KMS-11 (cell line): Measurements from ENCODE around the gene RALB.

ENCODE experiments used
- H2AFZ ChIP-seq: fragments of 200-600 bp; sonication (generic); 2 replicates; pipeline ENCODE4 v1.6.1; 2016; ENCODE audit warnings: antibody characterized with exemption, mixed run types, low read depth
- H3K27ac ChIP-seq: fragments of 200-600 bp; sonication (generic); 2 replicates; pipeline ENCODE4 v1.6.1; 2016; ENCODE audit warnings: mild to moderate bottlenecking, mixed run types
- H3K27me3 ChIP-seq: fragments of 200-600 bp; sonication (generic); 2 replicates; pipeline ENCODE4 v1.6.1; 2017; ENCODE audit warnings: mild to moderate bottlenecking, low read depth, mixed run types, moderate library complexity; ENCODE audit not compliant: insufficient read depth
- H3K36me3 ChIP-seq: fragments of 200-600 bp; sonication (generic); 2 replicates; pipeline ENCODE4 v1.6.1; 2017; ENCODE audit warnings: mild to moderate bottlenecking, mixed run types; ENCODE audit not compliant: insufficient read depth
- H3K4me1 ChIP-seq: fragments of 200-600 bp; sonication (generic); 2 replicates; pipeline ENCODE4 v1.6.1; 2016; ENCODE audit warnings: mild to moderate bottlenecking, low read depth, mixed run types; ENCODE audit not compliant: poor library complexity, severe bottlenecking
- H3K4me2 ChIP-seq: fragments of 200-600 bp; sonication (generic); 2 replicates; pipeline ENCODE4 v1.7.0; 2016; ENCODE audit warnings: mild to moderate bottlenecking, mixed run types
- H3K4me3 ChIP-seq: fragments of 200-600 bp; sonication (generic); IDR thresholded peaks from 2 replicates; pipeline ENCODE4 v1.6.1; 2017; ENCODE audit warnings: low read depth, low read length, mixed read lengths; ENCODE audit not compliant: insufficient read depth
- H3K79me2 ChIP-seq: fragments of 200-600 bp; sonication (generic); 2 replicates; pipeline ENCODE4 v1.6.1; 2016; ENCODE audit warnings: low read depth, mixed run types; ENCODE audit not compliant: insufficient read depth
- H3K9ac ChIP-seq: fragments of 200-600 bp; sonication (generic); 2 replicates; pipeline ENCODE4 v1.6.1; 2016; ENCODE audit warnings: mild to moderate bottlenecking, mixed run types
- H4K20me1 ChIP-seq: fragments of 200-600 bp; sonication (generic); 2 replicates; pipeline ENCODE4 v1.6.1; 2016; ENCODE audit warnings: mild to moderate bottlenecking, mixed run types; ENCODE audit not compliant: insufficient read depth
- TF ChIP-seq, protein P1 (sequence below): fragments of 200-600 bp; sonication (generic); conservative IDR thresholded peaks from 2 replicates; pipeline ENCODE4 v1.6.1; 2017; ENCODE audit warnings: low read depth, mild to moderate bottlenecking, antibody characterized with exemption, low read length, moderate library complexity, mixed read lengths

Gene RALB

DNA sequence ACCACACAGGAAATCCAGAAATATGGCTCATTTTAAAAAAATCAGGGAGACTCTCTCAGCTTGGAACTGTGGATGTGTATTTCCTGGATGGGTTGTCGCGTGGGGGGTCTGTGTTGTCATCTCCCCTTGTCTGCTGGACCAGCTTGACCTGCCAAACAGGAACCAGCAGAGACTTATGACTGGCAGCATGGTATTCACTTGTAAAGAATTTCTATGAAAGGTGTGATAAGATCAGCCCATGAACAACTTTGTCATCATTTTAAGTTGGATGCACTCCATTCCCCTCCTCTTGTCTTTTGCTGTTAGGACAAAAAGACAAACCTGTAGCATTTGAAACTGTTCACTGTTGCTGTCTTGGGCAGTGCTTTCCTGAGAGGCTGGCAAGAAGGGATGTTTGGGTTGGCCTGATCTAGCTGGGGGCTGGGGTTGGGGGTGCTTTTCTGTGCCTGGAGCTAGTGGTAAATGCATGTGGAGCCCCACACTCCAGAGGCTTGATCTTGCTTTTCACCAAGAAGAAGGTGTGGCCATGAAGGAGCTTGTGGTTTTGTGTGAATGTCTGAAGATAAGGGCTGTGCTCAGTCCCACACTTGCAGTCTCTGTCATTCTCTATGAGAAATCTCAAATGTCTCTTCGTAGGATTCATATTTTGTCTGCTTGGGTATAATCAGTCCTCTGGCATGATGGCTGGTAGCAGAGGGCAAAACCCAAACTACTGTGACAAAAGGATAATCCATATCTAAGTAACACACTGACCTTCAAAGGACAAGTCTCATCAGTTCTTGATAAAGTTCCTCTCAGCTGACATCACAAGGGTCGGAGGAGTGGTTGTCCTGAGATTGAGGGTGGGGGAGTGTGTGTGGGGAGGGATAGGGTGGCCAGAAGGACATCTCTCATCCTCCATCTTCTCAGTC lies 39.0 kb downstream of the RALB start:
- H3K36me3 ChIP-seq, result no peaks in the 10 kb centered on the region
- no peaks in the 10 kb centered on the region for H3K27me3 ChIP-seq
- H3K4me1 ChIP-seq, result peaks cover 22% of the 10 kb centered on the region
- H3K9ac ChIP-seq, result no peak overlapping the region
- H2AFZ ChIP-seq, result no peak overlapping the region
- H3K4me3 ChIP-seq, result no peak overlapping the region
- H3K79me2 ChIP-seq, result no peaks in the 10 kb centered on the region
- TF ChIP-seq, protein P1, sequence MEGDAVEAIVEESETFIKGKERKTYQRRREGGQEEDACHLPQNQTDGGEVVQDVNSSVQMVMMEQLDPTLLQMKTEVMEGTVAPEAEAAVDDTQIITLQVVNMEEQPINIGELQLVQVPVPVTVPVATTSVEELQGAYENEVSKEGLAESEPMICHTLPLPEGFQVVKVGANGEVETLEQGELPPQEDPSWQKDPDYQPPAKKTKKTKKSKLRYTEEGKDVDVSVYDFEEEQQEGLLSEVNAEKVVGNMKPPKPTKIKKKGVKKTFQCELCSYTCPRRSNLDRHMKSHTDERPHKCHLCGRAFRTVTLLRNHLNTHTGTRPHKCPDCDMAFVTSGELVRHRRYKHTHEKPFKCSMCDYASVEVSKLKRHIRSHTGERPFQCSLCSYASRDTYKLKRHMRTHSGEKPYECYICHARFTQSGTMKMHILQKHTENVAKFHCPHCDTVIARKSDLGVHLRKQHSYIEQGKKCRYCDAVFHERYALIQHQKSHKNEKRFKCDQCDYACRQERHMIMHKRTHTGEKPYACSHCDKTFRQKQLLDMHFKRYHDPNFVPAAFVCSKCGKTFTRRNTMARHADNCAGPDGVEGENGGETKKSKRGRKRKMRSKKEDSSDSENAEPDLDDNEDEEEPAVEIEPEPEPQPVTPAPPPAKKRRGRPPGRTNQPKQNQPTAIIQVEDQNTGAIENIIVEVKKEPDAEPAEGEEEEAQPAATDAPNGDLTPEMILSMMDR, result no peak
- peak overlapping the region; percentile 44; the same call in 1 of the 2 replicates for H3K4me2 ChIP-seq
- no peak overlapping the region for H3K27ac ChIP-seq
- no peaks in the 10 kb centered on the region for H4K20me1 ChIP-seq

DNA sequence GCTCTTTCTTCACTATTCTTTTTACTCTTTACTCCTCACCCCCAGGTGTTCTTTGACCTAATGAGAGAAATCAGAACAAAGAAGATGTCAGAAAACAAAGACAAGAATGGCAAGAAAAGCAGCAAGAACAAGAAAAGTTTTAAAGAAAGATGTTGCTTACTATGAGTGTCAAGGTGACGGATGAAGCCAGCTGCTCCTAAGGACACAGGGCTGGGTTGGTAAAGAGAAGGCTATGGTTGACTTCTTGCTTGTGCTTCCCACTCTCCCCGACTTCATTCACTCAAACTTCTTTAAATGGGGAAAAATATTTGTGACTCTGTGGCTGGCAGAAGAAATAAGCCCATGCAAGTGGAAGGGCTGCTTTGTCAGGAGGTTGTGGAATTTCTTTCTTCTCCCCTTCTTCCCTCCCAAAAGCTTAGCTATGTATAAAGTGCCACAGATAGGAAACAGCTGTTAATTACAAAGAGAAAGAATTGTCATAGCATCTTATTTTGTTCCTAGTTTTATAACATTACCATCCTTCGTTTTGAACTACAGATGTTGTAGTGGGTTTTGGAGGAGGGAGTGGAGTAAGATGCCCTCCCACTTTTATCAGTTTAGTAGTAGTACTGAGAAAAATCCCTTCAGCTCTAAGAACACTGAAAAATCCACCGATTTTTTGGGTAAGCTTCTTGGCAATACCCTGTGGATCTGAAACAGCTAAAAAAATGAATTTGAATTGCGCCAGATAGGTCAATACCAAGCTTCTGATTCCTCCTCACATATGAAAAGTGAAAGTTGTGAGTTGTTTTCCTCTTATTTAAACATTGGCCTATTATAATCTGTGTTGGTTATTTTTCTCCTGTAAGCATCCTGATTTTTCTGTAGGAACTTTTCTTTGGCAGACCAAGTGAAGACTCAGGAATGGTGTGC lies 40.7 kb downstream of the RALB start:
- Histone ChIP-seq H3K79me2 (no peaks in the 10 kb centered on the region), H3K4me1 (peaks cover 22% of the 10 kb centered on the region), H3K4me3 (no peak overlapping the region), H4K20me1 (no peaks in the 10 kb centered on the region), H3K9ac (no peak overlapping the region), H3K4me2 (no peak overlapping the region), H3K27me3 (no peaks in the 10 kb centered on the region), H3K27ac (no peak overlapping the region), H3K36me3 (no peaks in the 10 kb centered on the region), H2AFZ (no peak overlapping the region)
- TF ChIP-seq, protein P1, result no peak

DNA sequence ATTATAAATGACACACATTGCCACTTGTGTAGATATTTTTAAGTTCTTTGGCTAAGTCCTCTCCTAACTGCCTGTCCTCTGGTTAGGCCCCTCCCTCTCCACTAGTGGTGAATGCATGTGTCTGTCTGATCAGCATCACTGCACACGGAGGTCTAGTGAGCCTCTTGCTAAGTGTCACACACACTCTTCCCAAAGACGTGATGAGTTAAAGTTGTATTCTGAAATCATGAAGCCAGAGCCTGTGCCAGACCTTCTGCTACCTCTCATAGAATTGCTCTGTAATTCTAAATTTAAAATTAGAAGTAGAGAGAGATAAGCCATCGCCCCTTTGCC lies 41.3 kb downstream of the RALB start:
- no peak overlapping the region for H3K27ac ChIP-seq
- TF ChIP-seq, protein P1, result no peak
- H3K4me3 ChIP-seq, result no peak overlapping the region
- H3K9ac ChIP-seq, result no peak overlapping the region
- no peak overlapping the region for H3K4me2 ChIP-seq
- H3K79me2 ChIP-seq, result no peaks in the 10 kb centered on the region
- H3K4me1 ChIP-seq, result peaks cover 22% of the 10 kb centered on the region
- H3K27me3 ChIP-seq, result no peaks in the 10 kb centered on the region
- no peaks in the 10 kb centered on the region for H4K20me1 ChIP-seq
- no peak overlapping the region for H2AFZ ChIP-seq
- H3K36me3 ChIP-seq, result no peaks in the 10 kb centered on the region

DNA sequence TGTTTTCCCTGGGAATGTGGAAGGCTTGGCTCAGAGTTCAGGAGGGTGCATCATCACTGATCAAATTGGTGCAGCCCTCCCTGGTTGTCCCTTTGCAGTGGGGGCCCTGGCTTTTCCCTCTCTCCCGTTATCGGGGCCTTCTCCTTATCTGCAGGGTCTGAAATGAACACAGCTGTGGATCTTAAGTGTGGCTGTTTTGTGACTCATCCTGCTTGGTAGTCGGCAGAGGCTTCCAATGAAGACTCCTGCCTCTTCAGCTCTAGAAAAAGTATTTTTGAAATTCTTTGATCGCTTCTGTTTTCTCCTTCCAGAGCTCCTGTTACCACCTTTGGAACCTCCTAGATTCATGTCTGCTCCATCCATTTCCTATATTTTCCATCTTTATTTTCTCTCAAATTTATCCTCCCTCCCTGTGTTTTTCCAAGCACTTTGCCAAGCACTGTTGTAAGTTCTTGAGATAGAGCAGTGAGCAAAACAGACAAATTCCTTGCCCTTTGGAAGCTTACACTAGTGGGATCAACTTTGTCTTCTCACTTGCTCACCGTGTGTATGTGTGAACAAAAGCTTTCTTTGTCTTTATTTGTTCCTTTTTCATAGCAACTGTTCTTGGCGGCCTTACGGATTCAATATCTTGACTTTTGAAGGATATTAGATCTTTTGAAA lies 45.7 kb downstream of the RALB start:
- Histone ChIP-seq H3K4me2 (no peak overlapping the region), H3K36me3 (no peaks in the 10 kb centered on the region), H4K20me1 (no peaks in the 10 kb centered on the region), H3K9ac (no peak overlapping the region), H3K4me3 (no peak overlapping the region), H3K27ac (no peak overlapping the region), H3K4me1 (no peaks in the 10 kb centered on the region), H2AFZ (no peak overlapping the region), H3K79me2 (no peaks in the 10 kb centered on the region), H3K27me3 (no peaks in the 10 kb centered on the region)
- TF ChIP-seq, protein P1, result no peak
